K562 (cell line): Measurements from ENCODE around the gene BMF. TPM values are rescaled to one million over a fixed set of nuclear protein-coding genes. Genes with fewer than 3 reads are reported as not detected.

Experiments
- CAMTA2 ChIP-seq: fragments of 250-450 bp; sonication (Bioruptor Pico); conservative IDR thresholded peaks from 2 replicates; pipeline ENCODE4 v1.5.1; 2022
- CBFA2T3 ChIP-seq: fragments of 450-650 bp; IDR thresholded peaks from 2 replicates; pipeline ENCODE4 v1.6.1; 2017
- CEBPG ChIP-seq, 3 experiments: fragments of 200-800 bp in 1 of 3; sonication (Bioruptor generic) in 1 of 3; sonication (generic) in 1 of 3; formaldehyde crosslinking in 1 of 3; IDR thresholded peaks in 2 of 3; conservative IDR thresholded peaks in 1 of 3; 2 replicates each; pipeline versions ENCODE4 v1.6.1 to v1.8.0; 2016 to 2022; ENCODE audit warnings: missing compliant biosample characterization in 2 of 3, missing genetic modification characterization in 2 of 3, mild to moderate bottlenecking in 1 of 3, missing genetic modification reagents in 1 of 3
- GATAD2B ChIP-seq: fragments of 450-650 bp; IDR thresholded peaks from 2 replicates; pipeline ENCODE4 v1.6.1; 2017; ENCODE audit warnings: mild to moderate bottlenecking, borderline replicate concordance
- JUND ChIP-seq, 2 experiments: IDR thresholded peaks; 2 replicates in 1 of 2; 3 replicates in 1 of 2; pipeline ENCODE4 v1.6.1; 2011; ENCODE audit warnings: borderline replicate concordance in 2 of 2, low read depth in 2 of 2, low read length in 2 of 2, improper control_type of control experiment in 1 of 2, missing biosample characterization in 1 of 2, missing genetic modification characterization in 1 of 2, missing genetic modification reagents in 1 of 2
- MTA3 ChIP-seq: fragments of 450-650 bp; formaldehyde crosslinking; IDR thresholded peaks from 2 replicates; pipeline ENCODE4 v1.6.1; 2017; ENCODE audit warnings: mild to moderate bottlenecking, borderline replicate concordance
- polyA plus RNA-seq, 8 experiments: library from polyadenylated mRNA; depleted of rRNA in 4 of 8; stranded (reverse) in 5 of 8; unstranded in 3 of 8; fragments of >200 nt; fragmentation: Nextera tagmentation in 2 of 8; fragmentation: Illumina TruSeq in 1 of 8; extraction: Ambion mirVana in 2 of 8; extraction: Trizol in 1 of 8; gene quantifications; 2 replicates each; pipeline versions ENCODE4 v1.2.1 to v1.2.3, GENCODE V29; 2011 to 2014; ENCODE audit warnings: inconsistent platforms in 1 of 8, missing spikeins in 1 of 8
- total RNA-seq, 7 experiments: library from RNA; depleted of rRNA in 6 of 7; stranded (reverse); fragments of >200 nt in 6 of 7; fragmentation: Illumina TruSeq in 2 of 7; extraction: Trizol in 2 of 7; gene quantifications; 2 replicates each; pipeline versions ENCODE4 v1.2.1 to v1.2.3, GENCODE V29; 2011 to 2021; ENCODE audit warnings: low replicate concordance in 1 of 7
- TF ChIP-seq, protein P1 (sequence below): fragments of 200-800 bp; sonication (Bioruptor generic); IDR thresholded peaks from 2 replicates; pipeline ENCODE4 v1.6.1; 2017; ENCODE audit warnings: missing genetic modification characterization, missing compliant biosample characterization
- TF ChIP-seq, protein P2 (sequence below): fragments of 450-650 bp; formaldehyde crosslinking; conservative IDR thresholded peaks from 2 replicates; pipeline ENCODE4 v1.4.0; 2022; ENCODE audit warnings: mild to moderate bottlenecking, missing genetic modification characterization
- TF ChIP-seq, protein P3 (sequence below), 2 experiments: IDR thresholded peaks; 2 replicates each; pipeline ENCODE4 v1.6.1; 2012; ENCODE audit warnings: improper control_type of control experiment in 2 of 2, low read depth in 2 of 2, low read length in 2 of 2, borderline replicate concordance in 1 of 2
- TF ChIP-seq, protein P4 (sequence below), 2 experiments: fragments of 450-650 bp; formaldehyde crosslinking in 1 of 2; IDR thresholded peaks; 2 replicates each; pipeline versions ENCODE4 v1.4.0 to v1.6.1; 2014 to 2020; ENCODE audit warnings: mild to moderate bottlenecking in 2 of 2, borderline replicate concordance in 1 of 2, low read depth in 1 of 2

BMF gene
- total and polyA plus RNA-seq, 9 of the 15 experiments (the other 6 are each of a cell fraction or from before 2014, with no cell fraction given): 0.25 to 0.91 (median 0.59) TPM; not detected in 2

DNA sequence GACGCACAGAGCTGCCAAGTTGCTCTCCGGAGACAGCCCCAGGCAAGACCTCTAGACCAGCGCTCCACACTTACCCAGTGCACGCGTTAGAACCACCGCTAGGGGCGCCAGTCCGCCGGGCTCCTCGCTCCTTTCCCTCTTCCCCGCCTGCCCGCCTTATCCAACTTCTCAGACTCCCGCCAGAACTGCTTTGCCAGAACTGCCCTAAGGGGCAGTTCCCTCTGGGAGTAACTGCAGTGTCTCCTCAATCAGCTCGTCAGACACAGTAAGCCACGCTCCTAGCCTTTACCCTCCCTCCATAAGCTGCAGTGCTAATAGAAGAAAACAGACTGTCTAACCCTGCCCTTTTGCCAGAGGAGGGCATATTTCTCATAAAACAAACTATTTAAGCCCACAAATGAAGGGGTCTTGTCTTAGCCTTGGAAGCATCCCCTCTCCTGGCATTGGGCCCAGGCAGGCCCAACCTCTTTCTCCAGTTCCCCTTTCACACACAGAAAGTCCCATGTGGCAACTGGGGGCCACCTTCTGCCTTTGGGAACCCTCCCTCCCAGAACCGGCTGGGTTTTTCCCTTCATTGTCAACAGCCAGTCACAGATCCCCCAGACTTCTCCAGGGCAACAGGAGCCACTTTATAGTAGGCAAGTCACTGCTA, 3.7 kb downstream of the BMF start (continued):
- TF ChIP-seq CBFA2T3: no peak
- TF ChIP-seq CAMTA2: no peak
- no peak for TF ChIP-seq GATAD2B
- peak; percentile 49; the same call in 1 of the 2 replicates for TF ChIP-seq JUND (IDR thresholded peaks at IDR 0.05; ENCODE audit: borderline replicate concordance, low read depth, low read length)
- TF ChIP-seq JUND (tag; IDR thresholded peaks at IDR 0.05; ENCODE audit: borderline replicate concordance, low read depth, low read length): peak; percentile 69; the same call in 1 of the 3 replicates
- TF ChIP-seq, protein P1, sequence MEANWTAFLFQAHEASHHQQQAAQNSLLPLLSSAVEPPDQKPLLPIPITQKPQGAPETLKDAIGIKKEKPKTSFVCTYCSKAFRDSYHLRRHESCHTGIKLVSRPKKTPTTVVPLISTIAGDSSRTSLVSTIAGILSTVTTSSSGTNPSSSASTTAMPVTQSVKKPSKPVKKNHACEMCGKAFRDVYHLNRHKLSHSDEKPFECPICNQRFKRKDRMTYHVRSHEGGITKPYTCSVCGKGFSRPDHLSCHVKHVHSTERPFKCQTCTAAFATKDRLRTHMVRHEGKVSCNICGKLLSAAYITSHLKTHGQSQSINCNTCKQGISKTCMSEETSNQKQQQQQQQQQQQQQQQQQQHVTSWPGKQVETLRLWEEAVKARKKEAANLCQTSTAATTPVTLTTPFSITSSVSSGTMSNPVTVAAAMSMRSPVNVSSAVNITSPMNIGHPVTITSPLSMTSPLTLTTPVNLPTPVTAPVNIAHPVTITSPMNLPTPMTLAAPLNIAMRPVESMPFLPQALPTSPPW (CRISPR knock-in tag): no peak
- no peak for TF ChIP-seq CEBPG (CRISPR knock-in tag; IDR thresholded peaks at IDR 0.05)
- TF ChIP-seq CEBPG (tag; conservative IDR thresholded peaks at IDR 0.05 in 1 of 2, IDR thresholded peaks at IDR 0.05 in 1 of 2): no peak
- TF ChIP-seq, protein P2, sequence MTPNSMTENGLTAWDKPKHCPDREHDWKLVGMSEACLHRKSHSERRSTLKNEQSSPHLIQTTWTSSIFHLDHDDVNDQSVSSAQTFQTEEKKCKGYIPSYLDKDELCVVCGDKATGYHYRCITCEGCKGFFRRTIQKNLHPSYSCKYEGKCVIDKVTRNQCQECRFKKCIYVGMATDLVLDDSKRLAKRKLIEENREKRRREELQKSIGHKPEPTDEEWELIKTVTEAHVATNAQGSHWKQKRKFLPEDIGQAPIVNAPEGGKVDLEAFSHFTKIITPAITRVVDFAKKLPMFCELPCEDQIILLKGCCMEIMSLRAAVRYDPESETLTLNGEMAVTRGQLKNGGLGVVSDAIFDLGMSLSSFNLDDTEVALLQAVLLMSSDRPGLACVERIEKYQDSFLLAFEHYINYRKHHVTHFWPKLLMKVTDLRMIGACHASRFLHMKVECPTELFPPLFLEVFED (CRISPR knock-in tag): no peak
- TF ChIP-seq MTA3: peak; percentile 70; the same call in 1 of the 2 replicates
- TF ChIP-seq, protein P3, sequence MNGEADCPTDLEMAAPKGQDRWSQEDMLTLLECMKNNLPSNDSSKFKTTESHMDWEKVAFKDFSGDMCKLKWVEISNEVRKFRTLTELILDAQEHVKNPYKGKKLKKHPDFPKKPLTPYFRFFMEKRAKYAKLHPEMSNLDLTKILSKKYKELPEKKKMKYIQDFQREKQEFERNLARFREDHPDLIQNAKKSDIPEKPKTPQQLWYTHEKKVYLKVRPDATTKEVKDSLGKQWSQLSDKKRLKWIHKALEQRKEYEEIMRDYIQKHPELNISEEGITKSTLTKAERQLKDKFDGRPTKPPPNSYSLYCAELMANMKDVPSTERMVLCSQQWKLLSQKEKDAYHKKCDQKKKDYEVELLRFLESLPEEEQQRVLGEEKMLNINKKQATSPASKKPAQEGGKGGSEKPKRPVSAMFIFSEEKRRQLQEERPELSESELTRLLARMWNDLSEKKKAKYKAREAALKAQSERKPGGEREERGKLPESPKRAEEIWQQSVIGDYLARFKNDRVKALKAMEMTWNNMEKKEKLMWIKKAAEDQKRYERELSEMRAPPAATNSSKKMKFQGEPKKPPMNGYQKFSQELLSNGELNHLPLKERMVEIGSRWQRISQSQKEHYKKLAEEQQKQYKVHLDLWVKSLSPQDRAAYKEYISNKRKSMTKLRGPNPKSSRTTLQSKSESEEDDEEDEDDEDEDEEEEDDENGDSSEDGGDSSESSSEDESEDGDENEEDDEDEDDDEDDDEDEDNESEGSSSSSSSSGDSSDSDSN (IDR thresholded peaks at IDR 0.05; ENCODE audit: borderline replicate concordance in 1 of 2, low read depth in 2 of 2, low read length in 2 of 2): no peak
- TF ChIP-seq, protein P4, sequence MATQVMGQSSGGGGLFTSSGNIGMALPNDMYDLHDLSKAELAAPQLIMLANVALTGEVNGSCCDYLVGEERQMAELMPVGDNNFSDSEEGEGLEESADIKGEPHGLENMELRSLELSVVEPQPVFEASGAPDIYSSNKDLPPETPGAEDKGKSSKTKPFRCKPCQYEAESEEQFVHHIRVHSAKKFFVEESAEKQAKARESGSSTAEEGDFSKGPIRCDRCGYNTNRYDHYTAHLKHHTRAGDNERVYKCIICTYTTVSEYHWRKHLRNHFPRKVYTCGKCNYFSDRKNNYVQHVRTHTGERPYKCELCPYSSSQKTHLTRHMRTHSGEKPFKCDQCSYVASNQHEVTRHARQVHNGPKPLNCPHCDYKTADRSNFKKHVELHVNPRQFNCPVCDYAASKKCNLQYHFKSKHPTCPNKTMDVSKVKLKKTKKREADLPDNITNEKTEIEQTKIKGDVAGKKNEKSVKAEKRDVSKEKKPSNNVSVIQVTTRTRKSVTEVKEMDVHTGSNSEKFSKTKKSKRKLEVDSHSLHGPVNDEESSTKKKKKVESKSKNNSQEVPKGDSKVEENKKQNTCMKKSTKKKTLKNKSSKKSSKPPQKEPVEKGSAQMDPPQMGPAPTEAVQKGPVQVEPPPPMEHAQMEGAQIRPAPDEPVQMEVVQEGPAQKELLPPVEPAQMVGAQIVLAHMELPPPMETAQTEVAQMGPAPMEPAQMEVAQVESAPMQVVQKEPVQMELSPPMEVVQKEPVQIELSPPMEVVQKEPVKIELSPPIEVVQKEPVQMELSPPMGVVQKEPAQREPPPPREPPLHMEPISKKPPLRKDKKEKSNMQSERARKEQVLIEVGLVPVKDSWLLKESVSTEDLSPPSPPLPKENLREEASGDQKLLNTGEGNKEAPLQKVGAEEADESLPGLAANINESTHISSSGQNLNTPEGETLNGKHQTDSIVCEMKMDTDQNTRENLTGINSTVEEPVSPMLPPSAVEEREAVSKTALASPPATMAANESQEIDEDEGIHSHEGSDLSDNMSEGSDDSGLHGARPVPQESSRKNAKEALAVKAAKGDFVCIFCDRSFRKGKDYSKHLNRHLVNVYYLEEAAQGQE (IDR thresholded peaks at IDR 0.05; ENCODE audit: borderline replicate concordance): peak; percentile 53; the same call in 1 of the 2 replicates
- TF ChIP-seq, protein P4 (CRISPR knock-in tag; IDR thresholded peaks at IDR 0.05; ENCODE audit: low read depth): no peak
